Measurements from ENCODE around the gene CUL3. TPM values are rescaled to one million over a fixed set of nuclear protein-coding genes. Genes with fewer than 3 reads are reported as not detected.

CUL3 gene
- total and polyA plus RNA-seq, 3 donors from 2014 or later, result 184 to 442 (median 256) TPM

- Histone ChIP-seq H3K36me3 (ENCODE audit: low read depth, missing control alignments) (no peaks in the 10 kb centered on the region), H3K9me3 (no peaks in the 10 kb centered on the region), H3K27me3 (no peaks in the 10 kb centered on the region), H3K4me3 (no peak overlapping the region), H3K4me1 (peaks cover 11% of the 10 kb centered on the region), H3K27ac (no peak overlapping the region)
- 96 to 98% methylated on average over 1 of the region's 1 CpG for WGBS, 2 donors
- no peak for DNase-seq
- TF ChIP-seq POLR2A (IDR thresholded peaks at IDR 0.05) (no peak), CTCF (IDR thresholded peaks at IDR 0.05) (no peak)
- intact Hi-C loops (cut with DNase I; ENCODE audit: low total_unique reads), result no loop called here
Measured at GRCh38 chr2:224573724-224574123, 11.4 kb downstream of the CUL3 start.

DNA sequence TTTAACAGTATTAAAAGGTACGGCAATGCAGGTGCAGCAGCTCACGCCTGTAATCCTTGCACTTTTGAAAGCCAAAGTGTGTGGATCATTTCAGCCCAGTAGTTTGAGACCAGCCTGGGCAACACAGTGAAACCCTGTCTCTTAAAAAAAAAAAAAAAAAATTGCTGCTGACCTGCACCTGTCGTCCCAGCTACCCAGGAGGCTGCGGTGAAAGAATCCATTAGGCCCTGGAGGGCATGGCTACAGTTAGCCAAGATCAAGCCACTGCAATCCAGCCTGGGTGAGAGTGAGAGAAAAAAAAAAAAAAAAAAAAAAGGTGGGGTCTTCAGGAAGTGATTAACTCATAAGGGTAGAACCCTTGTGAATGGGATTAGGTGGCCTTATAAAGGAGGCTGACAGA lies 12.8 kb downstream of the CUL3 start:
- peaks cover 5% of the 10 kb centered on the region for H3K4me1 ChIP-seq
- TF ChIP-seq POLR2A (IDR thresholded peaks at IDR 0.05) (no peak), CTCF (IDR thresholded peaks at IDR 0.05) (no peak)
- no peaks in the 10 kb centered on the region for H3K36me3 ChIP-seq (ENCODE audit: low read depth, missing control alignments)
- no peaks in the 10 kb centered on the region for H3K9me3 ChIP-seq
- no peaks in the 10 kb centered on the region for H3K27me3 ChIP-seq
- intact Hi-C loops (cut with DNase I; ENCODE audit: low total_unique reads), result no loop called here
- DNase-seq, result no peak
- no peak overlapping the region for H3K27ac ChIP-seq
- no peak overlapping the region for H3K4me3 ChIP-seq
- WGBS, 2 donors, result 84 to 90% methylated on average over 4 of the region's 4 CpGs

DNA sequence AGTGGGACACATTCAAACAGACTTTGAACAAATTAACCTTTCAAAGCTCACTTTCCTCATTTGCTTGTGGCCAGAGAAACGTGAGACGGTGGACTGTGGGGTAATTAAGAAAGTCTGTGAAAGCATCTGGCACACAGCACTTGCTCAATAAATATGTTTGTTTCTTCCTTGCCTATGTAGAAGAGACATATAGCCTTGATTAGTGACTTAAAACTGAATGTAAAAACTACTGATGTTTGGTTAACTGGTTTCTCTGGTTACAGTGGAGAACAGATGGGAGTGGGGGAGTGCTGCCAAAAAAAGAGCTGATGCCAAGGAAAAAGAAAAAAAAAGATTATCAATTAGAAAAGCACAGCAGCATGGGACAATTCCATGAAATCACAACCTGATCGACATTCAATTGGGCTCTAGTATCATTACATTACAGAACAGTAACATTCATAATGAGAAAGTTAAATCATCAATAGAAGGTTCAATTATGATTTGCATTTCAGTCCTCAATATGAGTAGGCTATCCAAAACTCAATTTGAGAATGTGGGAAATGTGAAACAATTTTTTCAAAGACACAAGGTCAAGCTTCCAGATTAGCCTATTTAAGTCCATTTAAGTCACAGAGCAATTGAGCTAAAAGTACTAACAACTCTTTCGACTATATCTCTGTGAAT lies 14.7 kb downstream of the CUL3 start:
- 32 to 35% methylated on average over 4 of the region's 4 CpGs for WGBS, 2 donors
- TF ChIP-seq POLR2A (IDR thresholded peaks at IDR 0.05) (no peak), CTCF (IDR thresholded peaks at IDR 0.05) (no peak)
- peaks cover 5% of the 10 kb centered on the region for H3K4me1 ChIP-seq
- no peaks in the 10 kb centered on the region for H3K9me3 ChIP-seq
- intact Hi-C loops (cut with DNase I; ENCODE audit: low total_unique reads), result no loop called here
- H3K27ac ChIP-seq, result no peak overlapping the region
- no peak for DNase-seq
- H3K36me3 ChIP-seq (ENCODE audit: low read depth, missing control alignments), result no peaks in the 10 kb centered on the region
- no peak overlapping the region for H3K4me3 ChIP-seq
- H3K27me3 ChIP-seq, result no peaks in the 10 kb centered on the region

DNA sequence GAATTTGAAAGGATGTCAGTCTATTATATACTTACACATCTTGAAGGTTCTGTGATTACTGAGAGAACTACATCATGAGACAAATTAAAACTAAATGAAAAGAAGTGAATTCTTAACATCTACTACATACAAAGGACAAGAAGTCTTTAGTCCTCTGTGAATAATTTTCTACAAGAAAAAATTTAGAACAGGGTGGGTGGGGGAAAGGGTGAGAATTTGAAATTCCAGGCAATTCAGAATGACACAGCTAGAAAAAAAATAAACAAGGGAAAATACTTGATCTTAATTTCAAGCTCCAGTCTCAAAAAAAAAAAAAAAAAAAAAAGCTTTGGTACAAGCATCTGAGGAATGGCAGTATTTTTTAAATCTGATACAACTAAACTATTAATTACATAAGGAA lies 15.5 kb downstream of the CUL3 start:
- TF ChIP-seq POLR2A (IDR thresholded peaks at IDR 0.05) (no peak), CTCF (IDR thresholded peaks at IDR 0.05) (no peak)
- Histone ChIP-seq H3K9me3 (no peaks in the 10 kb centered on the region), H3K4me3 (no peak overlapping the region), H3K4me1 (peaks cover 5% of the 10 kb centered on the region), H3K27me3 (no peaks in the 10 kb centered on the region), H3K27ac (no peak overlapping the region), H3K36me3 (ENCODE audit: low read depth, missing control alignments) (no peaks in the 10 kb centered on the region)
- no peak for DNase-seq
- intact Hi-C loops (cut with DNase I; ENCODE audit: low total_unique reads), result no loop called here

DNA sequence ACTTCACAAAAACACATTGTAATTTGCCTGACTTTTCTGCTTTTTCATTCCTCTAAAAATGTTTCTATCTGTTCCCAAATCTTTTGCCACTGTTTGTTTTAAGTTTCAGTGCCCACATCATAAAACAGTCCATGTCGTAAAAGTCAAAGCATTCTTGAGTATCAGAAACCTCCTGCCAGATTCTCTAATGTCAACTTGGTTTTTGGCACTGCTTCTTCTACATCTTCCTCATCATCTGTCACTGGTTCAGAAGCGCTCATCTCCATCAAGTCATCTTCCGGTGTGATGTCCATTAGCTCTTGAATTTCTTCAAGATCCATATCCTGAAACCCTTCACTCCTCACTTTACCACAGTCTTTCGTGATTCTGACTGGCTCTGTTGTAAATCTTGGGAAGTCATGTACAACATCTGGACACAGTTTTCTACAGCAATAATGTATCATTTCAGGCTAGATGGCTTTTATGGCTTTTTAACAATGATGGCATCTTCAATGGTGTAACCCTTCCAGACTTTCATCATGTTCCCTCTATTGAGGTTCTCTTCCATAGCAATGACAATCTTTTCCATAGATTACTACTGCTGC lies 19.6 kb downstream of the CUL3 start:
- Histone ChIP-seq H3K4me3 (no peak overlapping the region), H3K4me1 (peaks cover 9% of the 10 kb centered on the region), H3K27me3 (no peaks in the 10 kb centered on the region), H3K36me3 (ENCODE audit: low read depth, missing control alignments) (no peaks in the 10 kb centered on the region), H3K9me3 (no peaks in the 10 kb centered on the region), H3K27ac (no peak overlapping the region)
- no peak for TF ChIP-seq CTCF (IDR thresholded peaks at IDR 0.05)
- no peak for TF ChIP-seq POLR2A (IDR thresholded peaks at IDR 0.05)
- intact Hi-C loops (cut with DNase I; ENCODE audit: low total_unique reads), result no loop called here
- WGBS, 2 donors, result 86 to 90% methylated on average over 4 of the region's 4 CpGs
- DNase-seq, result no peak
